NCI-H2196 treated with DMSO at 0.1 percent for 48 hours (cell line): ENCODE results near the gene TRAPPC2.
A peak's percentile ranks its signal among the peaks of the same experiment; 100 is the strongest.

ENCODE experiments used
- DNase-seq: peaks from one replicate; lab custom pipeline; 2025; ENCODE audit not compliant: unreplicated experiment; lab: John Stamatoyannopoulos, UW

Gene TRAPPC2

DNA sequence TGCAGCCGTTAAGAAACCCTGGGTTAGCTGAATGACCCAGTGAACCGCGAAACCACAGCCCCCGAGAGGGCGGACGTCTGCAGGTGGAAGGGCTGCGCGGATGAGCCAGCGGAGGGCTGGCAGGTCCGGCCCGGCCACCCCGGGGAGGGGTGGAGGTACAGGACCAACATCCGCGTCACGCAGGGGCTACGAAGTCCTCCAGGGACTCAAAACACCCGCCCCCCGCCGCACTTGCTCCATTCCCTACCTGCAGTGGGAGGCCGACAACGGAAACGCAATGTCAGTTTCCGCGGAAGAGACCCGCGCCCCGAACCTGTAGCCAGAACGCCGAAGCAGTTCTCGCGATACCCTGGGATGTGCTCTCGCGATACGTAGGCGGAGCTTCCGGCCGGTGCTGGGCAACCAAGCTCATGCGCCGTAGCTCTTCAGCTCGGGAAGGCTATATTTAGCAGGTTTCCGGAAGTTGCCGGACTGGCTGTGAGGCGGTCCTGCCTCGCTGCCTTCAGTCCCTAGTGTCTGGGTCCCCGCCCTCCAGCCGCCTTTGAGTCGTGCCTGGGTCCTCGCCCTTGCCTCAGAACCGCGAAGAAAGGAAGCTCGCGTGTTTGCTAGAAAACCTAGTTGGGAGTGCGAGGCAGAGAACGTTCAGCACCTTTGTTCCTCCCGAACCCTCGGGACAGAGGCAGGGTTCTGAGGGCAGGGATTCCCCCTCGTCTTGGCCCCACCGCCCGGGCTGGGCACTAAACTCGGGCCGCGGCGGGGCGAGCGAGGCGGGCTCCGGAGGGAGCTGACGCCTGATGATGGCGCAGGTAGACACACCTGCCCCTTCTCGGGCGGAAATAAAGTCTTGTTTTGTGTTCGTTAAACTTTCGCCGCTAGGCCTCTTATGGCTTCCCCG is at the start of gene TRAPPC2, which contains the start of gene OFD1:
TSS of gene TRAPPC2 (minus strand) at position 343 of the 895 bp plus-strand sequence. CDS start 14,657 bp downstream, outside the sequence.
TSS of gene OFD1 (plus strand) at position 471 of the 895 bp plus-strand sequence. CDS start at position 795, 324 bp downstream.
- DNase-seq, result peak; percentile 78

DNA sequence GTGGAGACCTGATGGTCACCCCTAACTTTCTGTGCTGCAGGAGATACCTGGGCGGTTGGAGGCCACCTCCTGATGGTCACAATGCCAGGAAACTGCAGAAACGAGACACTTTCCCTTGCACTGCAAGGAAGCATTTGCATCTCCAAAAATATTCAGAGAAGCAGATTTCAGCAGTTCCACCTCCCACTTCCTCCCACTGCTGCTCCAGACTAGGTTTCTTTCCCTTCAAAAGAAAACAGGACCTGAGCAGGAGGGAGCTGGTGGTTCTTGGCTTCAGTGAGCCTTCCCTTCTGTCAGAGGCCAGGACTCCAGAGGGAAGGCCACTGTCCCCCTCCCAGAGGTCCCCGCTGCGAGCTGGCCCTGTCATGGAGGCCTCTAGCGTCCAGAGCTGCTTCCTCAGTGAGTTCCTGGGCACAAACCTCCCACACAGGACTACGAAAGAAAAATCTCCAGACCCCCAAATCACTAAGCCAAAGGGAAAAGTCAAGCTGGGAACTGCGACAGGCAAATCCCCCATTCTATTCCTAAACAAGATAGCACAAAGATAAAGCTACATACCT is 46.5 kb upstream of the TRAPPC2 start:
- no peak for DNase-seq

DNA sequence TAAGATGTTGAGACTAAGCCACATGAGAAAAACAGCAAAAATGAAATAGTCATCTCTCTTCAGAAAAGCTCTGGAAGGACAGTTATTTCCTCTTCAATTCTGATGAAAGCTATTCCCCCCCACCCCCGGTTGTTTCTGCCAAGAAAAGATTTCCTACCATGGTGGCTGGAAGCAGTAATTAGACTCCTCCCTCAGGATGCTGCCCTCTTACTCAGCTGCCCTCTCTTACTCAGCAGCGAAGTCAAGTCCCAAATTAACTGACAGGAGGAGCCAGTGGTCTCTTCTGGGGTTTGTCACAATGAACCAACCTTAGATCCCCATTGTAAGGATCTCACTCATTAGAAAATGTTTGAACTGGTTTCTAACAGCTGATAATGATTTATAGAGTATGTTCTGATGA is 44.5 kb upstream of the TRAPPC2 start:
- DNase-seq, result no peak

DNA sequence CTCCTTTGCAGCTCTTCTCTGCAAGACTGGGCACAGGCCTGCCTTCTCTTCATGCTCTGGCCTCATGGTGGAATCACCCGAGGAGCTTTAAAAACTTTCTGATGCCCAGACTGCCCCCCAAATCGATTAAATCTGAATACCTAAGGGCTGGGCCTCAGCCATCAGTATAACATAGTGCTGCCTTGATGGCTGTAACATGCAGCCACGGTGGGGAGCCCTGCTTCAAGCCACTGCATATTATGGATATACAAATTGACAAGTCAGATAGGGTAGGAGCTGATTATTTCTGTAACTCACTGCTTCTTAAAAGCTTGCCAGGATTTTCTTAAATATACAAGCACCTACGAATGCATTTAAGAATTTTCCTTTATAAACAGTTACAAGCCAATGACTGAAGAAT is 42.0 kb upstream of the TRAPPC2 start:
- no peak for DNase-seq

DNA sequence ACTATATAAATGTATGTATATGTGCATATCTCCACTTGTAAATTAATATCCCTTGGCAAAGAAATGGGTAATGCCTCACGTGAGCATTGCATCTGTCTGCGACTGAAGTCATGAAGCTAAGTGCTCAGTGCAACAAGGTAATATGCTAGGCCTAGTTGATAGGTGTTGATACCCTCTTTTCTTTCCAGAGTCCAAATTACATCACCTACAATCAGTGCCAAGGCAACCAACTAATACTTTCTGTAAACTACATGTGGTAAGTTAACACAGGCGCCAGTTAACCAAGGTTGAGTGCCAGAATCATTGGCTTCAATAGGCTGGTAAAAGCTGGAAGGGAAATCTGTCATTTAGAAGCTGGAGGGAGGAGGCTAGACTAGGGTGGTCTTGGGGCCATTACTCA is 41.4 kb upstream of the TRAPPC2 start:
- DNase-seq, result no peak

DNA sequence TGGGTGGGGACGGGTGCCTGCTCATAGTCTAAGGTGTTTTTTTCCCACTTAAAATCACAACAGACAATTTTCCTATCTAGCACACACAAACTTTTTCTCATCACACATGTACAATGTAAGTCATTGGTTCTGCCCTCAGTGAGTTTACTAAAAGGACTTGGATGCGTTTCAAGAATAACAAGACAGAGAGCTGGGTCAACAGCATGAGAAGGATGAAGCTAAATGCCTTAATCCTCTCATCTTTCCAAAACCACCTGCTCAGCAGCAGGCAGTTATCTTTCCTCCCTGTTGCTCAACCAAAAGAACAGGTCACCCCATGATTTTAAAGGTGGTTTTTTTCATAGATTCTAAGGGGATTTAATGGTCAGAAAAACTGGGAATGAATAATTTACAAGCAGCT is 40.3 kb upstream of the TRAPPC2 start:
- no peak for DNase-seq

DNA sequence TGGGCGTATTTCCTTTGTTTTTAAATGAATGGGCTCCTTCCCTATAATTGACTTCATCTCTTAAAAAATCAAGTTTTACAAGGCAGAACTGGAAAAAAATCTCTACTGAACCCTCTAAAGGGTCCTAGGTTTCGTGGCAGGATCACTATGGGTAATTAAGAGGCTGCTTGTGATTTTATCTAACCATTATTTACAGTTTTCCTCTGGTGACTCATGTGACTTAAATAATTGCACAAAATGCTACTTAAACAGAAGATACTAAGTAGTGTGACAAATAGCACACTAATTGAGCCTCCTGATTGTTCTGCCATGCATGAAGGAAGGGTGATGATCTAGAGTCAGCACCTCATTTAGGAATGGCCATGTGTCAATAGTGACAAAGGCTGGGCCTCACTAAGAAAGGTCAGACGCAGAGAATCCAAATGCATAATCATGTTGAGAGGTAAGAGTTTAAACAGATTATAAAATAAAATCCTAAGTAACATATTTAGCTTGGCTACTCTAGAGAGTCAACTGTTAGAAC is 35.7 kb upstream of the TRAPPC2 start:
- no peak for DNase-seq

DNA sequence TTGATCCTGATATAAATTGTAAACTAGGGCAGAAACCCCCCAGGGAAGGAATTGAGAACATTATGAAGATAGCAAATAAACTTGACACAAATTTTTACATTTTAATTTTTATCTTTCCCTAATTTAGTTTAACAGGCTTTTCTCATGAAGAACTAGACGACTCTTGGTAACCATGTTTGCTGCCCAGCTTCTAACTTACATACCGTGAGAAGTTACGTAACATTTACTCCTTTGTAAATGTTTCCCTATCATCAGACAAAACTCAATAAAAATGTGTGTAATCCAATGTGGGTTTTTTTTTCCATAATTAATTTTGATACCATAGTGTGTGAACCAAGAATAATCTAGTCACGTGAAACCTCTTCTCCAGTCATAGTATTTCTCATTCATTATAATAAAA is 34.5 kb upstream of the TRAPPC2 start:
- DNase-seq, result no peak

DNA sequence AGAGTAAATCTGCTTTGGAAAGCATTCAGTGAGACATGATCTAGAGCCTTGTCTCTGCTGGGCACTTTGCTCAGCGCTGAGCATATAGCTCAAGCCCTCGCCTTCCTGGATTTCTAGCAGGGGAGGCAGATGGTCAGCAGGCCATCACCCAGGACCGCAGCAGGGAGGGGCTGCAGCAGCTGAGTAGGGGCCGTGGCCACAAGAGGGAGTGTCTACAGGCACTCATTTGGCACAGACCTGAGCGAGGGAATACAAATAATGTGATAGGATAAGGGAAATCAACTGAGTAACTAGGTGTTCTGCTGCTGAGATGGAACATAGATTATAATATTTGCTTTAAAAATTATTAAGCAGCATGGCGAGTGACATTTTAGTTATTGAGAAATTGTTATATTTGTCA is 30.3 kb upstream of the TRAPPC2 start:
- no peak for DNase-seq

DNA sequence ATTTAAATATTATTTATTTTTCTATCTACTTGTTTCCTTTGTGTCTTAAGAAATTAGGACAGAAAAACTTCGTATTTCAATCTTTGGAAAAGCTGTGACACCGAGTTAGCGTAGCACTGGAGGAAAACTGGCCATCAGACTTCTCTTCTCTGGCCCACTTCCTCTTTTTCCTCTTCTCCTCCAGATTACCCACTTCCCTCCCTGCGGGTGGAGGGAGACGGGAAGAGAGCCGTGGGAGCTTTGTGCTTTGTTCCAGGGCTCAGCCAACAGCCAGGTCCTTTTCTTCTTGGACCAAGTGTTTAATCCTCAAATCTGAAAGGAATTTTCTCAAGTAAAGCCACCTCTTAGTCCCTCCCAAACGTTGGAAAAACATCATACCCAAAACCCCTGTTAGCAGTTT is 29.9 kb upstream of the TRAPPC2 start:
- no peak for DNase-seq

DNA sequence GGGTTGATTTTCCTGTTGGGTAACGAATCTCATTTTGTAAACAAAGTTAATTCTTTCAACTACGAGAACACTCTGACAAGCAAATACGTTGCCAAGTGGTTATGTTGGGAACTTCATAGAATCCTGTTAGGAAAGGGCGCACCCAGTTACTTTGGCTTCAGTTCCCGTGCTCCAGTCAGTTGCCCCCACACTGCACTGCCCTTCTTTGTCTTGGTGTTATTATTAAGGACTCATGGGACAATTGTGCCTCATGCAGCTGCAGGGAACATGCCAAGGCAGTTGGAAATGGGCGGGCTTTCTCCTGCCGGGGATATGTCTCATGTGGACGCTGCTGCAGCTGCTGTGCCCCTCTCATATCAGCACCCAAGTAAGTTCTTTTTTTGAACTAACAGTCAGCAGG is 29.1 kb upstream of the TRAPPC2 start:
- DNase-seq, result no peak

DNA sequence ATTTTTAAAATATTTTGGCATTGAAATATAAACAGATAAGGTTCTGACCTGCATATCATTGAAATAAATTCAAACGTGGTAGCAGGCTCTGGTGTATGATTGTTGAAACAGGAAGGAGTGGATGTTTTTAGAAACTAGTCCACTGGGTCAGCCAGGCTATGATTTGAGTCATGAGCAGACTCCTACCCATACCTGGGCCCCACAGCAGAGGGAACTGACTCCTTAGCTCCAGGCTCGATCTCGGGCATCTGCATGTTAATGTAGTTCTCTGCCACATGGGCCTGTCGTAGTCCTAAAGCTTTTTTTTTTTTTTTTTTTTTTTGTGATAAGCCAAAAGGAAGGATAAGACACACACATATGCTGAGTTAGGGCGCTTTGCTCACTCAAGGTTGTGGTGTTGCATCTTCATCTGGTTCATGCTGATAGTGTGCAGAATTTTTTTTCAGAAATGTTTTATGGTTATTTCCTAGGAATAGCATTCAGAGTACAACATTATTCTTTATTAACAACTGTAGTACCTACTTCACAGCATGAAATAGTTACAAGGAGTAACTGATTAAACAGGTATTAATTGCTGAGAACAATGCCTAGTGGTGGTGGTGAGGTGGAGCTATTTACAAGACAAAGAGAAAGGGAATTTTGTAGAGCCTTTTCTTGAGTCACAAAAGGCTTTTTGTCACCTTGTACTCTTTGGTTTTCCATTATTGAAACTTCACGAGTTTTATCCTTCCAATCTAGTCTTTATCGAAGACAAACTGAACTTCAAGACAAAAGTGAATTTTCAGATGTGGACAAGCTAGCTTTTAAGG is 27.4 kb upstream of the TRAPPC2 start:
- DNase-seq, result no peak

DNA sequence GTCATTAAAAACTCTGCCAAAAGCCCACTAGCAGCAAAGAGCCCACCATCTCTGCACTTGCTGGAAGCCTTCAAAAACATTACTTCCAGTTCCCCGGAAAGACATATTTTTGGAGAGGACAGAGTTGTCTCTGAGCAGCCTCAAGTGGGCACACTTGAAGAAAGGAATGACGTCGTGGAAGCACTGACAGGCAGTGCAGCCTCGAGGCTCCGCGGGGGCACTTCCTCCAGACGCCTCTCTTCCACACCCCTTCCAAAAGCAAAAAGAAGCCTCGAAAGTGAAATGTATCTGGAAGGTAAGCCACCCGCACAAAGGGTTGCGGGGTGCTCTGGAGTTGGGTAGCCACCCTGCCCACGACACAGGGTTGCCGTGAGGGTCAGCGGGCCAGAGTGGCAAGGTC is 26.0 kb upstream of the TRAPPC2 start:
- no peak for DNase-seq

DNA sequence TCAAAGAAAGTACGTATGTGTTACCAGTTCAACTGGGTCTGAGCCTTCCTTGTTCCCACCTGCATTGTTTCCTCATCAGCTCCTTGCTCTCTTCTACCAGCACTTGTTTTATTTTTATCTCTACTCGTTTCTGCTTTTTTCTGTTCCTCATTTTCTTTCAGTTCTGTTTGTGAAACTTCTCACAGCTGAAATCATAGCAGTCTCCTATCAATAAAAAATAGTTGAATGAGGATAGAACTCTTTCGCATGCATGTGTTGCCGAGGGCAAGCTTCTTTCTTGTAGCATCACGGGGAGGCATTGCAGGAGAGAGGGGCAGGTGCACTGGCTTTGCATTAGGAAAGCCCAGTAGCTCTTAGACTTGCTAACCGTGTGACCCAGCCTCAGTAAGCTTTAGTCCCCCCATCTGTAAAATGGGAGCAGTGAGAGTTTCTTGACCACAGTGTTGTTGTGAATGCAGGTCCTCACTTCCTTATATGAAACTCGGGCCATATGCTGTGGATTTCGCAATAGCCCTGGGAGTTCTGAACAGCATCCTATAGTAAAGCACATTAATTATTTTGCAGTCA is 24.8 kb upstream of the TRAPPC2 start:
- no peak for DNase-seq

DNA sequence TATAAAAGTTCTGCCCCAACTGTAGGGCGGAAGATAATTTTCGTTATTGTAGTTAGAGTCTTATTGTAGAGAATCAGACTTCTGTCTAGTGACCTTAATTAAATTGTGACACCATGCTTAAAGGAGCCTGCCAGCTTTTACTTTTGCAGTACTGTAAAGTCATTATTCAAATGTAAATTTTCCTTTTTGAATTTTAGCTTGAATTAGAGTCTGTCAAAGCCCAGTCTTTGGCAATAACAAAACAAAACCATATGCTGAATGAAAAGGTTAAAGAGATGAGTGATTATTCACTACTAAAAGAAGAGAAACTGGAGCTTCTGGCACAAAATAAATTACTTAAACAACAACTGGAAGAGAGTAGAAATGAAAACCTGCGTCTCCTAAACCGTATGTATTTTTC is 22.0 kb upstream of the TRAPPC2 start:
- DNase-seq, result no peak

DNA sequence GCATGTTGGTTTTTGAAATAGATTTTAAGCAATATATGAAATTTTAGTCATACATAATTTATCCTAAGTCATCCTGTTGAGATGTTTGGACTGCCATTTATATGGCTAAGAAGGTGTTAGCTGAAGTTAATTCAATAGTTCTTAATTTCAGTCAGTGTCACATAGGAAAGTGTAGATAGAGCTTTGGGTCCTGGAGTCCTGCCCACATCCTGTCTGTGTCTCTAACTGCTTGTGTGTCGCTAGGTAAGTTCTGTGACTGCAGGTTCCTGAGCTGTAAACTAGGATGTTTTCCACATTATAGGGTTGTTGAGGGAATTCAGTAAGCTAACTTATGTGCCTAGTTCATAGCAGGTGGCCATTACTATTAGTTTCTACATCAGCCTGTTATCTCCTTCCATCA is 20.8 kb upstream of the TRAPPC2 start:
- no peak for DNase-seq

DNA sequence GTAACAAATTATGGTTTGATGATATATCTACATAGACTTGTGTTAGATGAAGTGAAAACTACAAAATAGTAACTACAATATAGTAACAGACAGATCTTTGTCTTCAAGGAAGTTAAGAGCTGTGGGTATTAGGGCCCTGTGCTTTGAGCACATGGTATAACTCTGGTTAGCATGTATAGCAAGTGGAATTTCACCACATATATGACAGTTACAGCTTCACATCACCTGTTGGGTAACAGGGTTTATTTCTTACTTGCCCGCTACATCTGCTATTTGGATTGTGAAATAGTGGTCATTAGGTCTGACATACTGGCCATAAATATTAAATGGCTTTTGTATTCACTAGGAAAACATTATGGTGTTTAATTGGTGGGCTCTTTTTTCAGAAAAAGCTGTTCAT is 20.3 kb upstream of the TRAPPC2 start:
- no peak for DNase-seq

DNA sequence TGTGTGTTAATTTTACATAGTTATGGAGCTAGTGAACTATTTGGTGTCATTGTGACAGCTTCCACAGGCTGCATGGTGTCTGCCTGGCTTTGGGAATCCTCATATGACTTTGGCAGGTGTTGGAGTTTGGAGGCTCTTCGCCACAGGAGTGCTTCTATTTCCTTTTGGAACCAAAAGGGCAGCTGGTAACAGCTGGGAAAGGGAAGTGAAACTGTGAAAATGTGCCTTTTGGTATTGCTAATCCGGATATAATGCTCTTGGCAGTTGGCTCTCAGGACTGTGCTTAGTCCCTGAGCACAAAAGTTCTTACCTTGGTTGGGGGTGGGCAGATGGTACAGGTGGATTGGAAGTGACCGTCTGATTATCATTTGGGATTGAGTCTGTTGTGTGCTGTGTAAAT is 18.2 kb upstream of the TRAPPC2 start:
- DNase-seq, result no peak

DNA sequence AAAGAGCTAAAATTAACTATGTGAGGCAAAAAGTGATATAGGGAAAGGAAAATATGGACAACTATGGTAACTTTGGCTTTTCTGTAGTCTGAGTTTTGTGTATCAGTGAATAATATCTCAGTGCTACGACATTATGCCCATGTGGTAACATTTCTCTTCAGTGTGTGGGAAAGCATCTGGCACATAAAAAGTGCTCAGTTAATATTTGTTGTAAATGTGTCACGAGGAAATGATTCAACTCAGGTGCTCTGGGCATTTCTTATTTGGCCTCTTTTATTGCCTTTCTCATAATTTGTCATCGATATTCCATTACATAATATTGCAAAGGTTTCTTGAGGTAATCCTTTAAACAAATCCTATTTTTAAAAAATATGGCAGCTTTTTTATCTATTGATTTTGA is 17.7 kb upstream of the TRAPPC2 start:
- DNase-seq, result no peak

DNA sequence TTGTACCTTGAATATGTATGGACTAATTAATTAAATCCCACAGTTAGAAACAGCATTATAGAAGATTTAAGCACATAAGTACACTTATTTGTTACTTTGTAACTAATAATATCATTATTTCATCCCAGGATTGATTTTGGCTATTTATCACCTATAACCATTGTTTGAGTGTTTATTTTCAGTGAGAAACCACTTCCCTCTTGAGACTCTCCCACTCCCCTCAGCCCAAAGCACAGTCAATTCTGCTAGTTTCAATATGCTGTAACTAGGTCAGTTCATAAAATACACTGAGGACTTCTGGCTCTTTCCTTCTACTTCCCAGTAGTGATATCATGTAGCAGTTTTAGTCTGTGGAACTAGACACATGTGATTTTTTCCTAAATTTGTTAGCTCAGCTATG is 16.4 kb upstream of the TRAPPC2 start:
- no peak for DNase-seq

DNA sequence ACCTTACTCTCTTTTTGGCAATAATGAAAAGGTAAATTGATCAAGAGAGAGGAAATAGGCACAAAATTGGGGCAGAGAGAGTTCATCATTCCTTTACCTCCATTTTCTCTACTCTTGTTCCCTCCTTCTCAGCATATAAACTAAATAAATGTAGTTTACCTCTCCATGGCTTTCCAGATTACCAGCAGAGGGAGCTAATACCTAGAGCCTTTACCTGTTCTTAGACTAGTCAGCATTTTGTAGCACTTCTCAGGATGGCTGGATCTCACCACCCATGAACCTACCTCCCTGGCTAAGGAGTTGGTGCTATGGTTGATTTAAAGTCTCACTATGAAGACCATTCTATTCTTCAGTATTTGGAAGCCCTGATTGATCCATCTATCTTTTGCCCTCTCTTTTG is 15.8 kb upstream of the TRAPPC2 start:
- DNase-seq, result peak; percentile 2
